Stimulated activated CD8-positive, alpha-beta memory T cell treated with anti-CD3 and anti-CD28 coated beads, Interleukin-4, amount 100 ng/mL, for 1 hour (primary cell): Measurements from ENCODE around the gene HECW1.

Experiments used
- DNase-seq, 2 donors: peaks; one replicate each; pipeline ENCODE4 v3.0.0-alpha.2; 2020; ENCODE audit warnings: low read depth in 2 of 2, low spot score in 1 of 2

Gene HECW1

DNA sequence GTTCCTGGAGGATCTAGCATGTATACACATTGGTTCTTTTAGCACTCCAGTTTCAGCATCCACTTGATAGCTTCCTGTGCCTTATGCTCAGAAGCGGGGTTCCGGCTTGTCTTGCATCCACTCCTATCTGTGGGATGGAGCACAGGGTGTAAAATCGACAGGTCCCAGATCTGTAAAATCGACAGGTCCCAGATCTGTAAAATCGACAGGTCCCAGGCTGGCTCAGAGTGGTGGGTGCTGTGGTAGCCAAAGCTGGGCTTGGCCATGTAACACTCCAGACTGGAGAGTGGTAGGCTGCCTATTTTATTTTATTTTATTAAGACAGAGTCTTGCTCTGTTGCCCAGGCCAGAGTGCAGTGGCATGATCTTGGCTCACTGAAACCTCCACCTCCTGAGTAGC, 30.3 kb downstream of the HECW1 start:
- no peak for DNase-seq

DNA sequence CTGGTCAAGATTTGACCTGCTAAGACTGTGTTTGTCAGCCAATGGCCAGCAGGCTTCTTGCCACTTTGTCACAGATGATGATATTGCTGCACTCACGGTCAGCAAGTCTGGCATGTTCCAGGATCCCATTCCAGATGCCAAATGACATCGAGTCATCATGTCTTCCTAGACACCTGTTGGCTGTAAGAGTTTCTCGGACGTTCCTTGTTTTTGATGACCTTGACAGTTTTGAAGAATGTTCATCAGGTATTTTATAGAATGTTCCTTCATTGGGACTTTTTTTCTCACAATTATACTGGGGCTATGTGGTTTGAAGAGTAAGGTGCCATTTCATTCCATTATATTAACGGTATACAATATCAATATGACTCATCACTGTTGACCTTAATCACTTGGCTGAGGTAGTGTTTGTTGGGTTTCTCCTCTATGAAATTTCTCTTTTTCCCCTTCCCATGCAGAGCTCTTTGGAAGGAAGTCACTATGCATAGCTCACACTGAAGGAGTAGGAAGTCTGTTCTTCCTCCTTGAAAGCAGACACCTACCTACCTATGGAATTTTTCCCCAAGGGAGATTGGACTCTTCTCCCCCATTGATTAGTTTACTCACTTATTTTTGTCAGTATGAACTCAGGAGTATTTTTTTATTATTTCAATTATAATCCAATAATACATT, 31.6 kb downstream of the HECW1 start:
- DNase-seq, result no peak

DNA sequence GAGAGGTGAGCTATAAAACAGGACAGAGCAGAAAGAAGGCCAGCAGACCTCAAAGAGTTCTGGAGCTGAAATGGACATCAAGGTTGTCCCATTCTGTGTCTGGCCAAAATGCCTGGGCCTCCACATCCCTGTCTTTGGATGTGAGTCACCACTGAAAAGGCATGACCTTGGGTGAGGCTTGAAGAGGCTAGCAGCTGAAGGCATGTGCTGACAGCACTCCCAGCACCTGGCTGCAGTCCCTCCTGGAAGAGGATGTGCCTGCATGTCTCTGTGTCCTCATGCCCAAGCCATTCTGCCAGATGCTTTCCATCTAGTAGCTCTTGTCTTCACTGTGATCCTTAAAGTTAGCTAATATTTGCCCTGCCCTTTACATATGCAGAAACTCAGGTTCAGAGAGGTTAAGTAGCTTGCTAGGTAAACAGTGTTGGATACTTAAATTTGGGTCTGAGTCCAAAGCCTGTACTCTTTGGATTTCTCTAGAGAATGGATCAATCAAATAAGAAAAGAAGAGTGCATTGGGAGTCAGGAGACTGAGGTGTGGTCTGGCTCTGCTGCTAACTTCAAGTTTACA, 35.8 kb downstream of the HECW1 start:
- no peak for DNase-seq

DNA sequence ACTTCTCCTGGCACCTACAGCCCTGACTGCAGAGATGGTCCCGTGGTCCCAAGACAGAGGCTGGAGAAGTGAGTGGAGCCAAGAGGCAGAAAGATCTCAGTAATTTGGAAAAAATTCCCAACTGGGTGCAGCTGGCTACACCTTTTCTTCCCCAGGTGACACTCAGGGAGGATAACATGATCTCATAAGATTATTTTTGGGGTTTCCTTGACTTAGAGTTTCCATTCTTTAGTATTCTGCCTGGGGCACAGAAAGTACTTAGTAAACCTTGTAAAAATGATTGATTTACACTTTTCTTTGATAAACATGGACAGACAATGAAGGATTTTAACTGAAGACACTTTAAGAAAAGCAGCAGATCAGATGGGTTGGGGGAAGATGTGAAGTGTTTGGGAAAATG, 38.6 kb downstream of the HECW1 start:
- DNase-seq, result no peak

DNA sequence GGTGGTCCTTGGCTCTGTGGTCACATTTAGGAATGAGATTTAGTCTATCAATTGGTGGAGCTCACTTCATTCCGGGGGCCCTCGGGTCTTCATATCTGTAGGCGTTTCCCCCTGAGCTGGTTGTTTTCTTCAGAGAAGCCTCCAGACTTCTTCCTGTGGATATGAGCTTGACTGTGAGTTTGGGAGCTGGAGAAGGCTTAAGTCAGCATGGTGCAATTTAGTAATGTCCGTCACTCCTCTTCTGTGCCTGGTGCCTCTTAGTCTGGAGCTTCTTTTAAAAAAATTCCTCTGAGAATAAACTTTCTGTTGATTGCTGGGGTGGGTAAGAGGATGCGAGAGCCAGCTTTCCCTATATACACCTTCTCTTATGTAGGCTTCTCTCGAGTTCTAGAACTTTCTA, 40.2 kb downstream of the HECW1 start:
- no peak for DNase-seq

DNA sequence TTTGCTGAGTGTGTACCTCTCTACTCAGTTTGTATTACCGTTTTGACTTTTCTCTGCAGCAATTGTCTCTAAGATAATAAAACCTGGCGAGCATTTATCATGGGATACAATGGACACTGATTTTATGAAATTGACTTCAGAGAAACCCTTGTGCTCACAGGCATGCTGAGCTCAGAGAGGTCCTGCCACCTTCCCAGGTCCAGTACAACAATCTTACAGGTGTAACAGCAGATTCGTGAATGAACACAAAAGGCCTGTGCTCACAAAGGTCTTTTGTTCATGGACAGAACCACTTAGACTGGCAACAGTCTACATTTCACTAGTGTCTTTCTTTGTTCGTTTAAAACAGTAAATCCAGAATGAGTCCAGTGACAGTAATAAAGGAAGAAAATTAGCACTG, 43.2 kb downstream of the HECW1 start:
- DNase-seq, result no peak

DNA sequence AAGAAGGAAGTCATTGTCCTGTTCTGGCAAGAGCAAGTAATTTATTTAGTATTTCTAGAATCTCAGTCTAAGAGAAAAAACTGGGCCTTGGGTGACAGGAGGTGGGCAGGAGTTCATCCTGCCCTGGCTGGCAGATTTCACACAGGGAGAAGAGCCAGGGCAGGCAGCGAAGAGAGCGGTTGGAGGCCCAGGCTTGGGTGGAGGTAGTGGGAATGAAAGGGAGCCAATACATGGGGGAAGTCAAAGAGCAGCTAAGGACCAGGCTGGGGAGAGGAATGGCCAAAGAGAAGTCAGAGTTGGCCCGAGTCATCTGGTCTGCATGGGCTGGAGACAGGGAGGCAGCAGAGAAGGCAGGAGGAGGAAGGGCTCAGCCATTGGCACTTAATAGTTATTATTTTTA, 51.4 kb downstream of the HECW1 start:
- DNase-seq, result no peak

DNA sequence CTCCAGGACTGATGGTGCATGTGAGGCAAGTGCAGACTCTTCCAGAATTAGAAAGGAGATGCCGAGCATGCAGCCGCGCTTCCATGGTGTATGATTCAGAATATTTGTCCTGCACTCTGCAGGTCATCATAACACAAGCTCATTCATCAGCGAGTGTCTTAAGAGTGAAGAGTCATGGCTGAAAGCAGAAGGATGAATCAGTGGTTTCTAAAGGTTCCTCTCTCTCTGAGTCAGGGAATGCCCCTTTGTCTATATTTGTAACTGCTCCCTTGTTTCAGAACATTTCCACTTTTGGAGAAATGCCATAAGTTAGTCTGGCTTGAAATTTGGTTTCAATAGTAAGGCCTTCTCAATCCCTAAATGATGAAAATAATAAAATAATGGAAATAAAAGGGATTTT, 52.3 kb downstream of the HECW1 start:
- DNase-seq, result no peak

DNA sequence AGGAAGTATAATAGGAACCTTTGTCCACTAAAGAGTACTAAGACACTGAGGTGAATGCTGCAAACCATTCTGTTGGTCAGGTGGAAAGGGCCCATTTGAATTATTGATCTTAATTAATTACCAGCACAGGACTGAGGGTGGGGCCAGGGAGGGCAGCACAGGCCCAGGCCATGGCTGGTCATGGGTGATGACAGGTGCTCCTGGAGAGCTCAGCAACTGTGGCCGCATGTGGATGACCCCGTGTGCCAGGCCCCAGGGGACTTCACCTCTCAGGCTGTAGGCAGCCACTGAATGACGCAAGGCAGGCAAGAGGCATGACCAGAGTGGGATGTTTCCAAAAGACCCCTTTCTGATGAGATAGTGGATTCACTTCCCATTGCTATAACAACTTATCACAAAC, 54.2 kb downstream of the HECW1 start:
- DNase-seq, result no peak

DNA sequence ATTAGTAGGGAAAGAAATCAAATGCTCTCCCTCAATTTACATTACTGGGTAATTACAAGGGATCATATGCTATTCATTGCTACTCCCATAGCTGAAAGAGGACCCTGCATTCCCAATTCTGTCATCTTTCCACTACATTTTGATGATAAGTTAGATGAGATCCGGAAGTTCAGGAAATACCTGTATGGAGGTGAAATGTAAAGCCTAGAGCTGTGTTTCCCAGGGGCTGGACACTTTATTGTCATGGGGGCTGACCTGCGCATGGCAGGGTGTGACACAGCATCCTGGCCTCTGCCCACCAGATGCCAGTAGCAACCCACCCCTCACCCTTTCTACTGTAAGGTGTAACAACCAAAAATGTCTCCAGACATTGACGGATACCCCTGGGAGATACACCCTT, 56.6 kb downstream of the HECW1 start:
- DNase-seq, result no peak

DNA sequence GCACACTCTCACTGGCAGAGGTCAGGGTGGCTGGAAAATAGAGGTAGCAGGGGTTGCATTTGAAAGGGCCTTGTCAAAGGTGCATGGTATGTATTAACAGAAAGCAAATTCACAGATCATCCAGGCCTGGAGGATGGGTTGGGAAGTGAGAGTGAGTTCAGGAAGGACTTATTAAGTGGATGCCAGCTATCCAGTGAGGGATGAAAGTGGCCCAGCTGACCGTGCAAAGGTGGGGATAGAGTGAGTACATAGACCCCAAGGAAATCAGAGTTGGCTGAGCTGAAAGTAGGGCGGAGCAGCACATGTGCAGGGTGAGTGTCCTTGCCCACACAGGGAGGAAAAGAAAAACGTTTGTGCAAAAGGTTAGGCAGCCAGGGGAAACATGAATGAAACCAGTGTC, 58.1 kb downstream of the HECW1 start:
- DNase-seq, result no peak

DNA sequence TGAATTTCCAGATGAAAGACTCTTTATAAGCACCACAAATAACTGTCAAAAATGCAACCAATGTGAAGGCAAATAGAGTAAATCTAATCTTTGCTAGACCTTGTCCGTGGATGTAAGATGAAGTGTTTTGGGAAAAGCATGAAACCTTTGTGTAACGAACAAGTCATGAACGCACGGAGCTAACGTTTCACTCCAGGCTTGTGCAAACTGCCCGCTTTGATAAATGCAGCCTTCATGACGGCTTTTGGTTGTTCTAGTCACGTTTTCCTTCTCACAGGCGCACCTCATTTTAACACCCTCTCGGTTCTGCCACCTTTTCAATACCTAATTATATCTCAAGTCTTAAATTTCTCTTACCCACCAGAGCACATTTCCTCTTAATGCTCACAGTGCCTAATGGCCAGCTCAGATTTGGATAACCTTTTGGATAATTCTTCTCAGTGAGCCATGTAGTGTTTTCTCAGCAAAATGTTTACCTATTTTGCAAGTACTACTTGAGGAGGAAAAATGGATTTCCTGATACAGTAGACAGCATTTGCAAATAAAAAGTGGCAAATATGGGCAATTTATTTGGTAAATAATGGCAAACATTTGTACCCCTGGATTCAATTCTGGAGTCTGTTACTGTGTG, 63.2 kb downstream of the HECW1 start:
- DNase-seq, result no peak

DNA sequence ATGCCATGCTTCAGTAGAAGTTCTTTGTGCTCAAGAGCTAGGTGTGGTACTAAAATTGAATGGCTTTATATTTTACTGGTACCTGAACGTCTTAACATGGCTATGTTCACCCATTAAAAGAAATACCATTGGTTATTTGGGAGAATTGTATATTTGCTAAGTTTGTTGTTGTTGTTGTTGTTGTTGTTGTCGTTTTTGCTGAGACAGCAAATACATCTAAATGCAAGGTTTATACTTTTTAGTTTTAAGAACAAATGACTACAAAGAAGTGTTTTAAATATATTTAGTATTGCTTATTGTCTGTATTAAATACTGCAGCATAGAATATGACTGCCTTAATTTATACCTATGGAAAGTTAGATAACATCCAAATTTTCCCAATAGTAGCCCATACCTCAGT, 66.9 kb downstream of the HECW1 start:
- DNase-seq, result no peak

DNA sequence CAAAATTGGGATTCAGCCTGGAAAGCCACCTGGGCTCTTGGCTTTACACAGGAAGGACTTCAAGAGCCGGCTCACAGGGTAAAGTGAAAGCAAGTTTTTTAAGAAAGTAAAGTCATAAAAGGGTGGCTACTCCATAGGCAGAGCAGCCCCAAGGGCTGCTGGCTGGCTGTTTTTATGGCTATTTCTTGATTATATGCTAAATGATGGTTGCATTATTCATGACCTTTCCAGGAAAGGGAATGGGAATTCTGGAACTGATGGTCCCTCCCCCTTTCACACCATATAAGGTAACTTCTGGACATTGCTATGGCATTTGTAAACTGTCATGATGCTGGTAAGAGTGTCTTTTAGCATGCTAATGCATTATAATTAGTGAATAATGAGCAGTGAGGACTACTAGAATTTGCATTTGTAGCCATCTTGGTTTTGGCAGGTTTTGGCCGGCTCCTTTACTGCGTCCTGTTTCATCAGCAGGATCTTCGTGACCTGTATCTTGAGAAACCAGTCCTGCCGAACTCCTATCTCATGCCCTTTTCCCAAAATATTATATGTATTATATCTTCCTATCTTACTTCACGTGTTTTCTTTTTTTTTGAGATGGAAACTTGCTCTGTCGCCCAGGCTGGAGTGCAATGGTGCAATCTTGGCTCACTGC, 80.5 kb downstream of the HECW1 start:
- no peak for DNase-seq

DNA sequence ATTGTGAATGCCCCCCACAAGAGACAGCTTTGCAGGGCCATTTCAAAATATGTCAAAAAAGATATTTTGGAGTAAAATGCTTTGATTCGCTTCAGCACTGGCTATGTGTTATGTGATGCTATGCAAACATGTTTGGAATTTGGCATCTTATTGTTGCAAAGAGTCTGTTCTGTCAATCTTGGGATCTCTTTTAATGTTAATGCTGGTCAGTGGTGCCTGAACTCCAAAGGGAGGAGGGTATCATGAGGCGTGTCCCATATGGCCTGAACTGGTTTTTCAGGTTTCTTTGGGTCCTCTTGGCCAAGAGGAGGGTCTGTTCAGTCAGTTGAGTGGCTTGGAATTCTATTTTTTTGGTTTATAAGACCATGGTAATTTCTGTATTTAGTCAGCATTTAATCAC, 81.4 kb downstream of the HECW1 start:
- no peak for DNase-seq

DNA sequence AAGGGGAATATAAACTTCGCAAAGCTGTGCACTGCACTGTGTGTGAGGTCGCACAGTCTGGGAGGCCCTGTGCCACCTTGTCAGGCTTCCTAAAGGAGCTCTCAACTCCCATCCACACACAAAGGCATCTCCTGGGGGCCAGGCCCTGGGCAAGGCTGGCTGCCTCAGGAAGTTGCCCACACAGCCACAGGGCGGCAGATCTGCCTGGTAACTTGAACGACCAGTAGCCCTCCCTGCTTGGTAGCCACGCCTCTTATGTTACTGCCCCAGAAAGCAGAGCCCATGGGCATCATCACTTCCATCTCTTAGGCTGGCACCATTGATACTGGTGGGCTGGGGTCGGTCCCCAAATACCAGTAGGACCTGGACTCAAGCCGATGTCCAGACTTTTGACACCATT, 82.8 kb downstream of the HECW1 start:
- no peak for DNase-seq

DNA sequence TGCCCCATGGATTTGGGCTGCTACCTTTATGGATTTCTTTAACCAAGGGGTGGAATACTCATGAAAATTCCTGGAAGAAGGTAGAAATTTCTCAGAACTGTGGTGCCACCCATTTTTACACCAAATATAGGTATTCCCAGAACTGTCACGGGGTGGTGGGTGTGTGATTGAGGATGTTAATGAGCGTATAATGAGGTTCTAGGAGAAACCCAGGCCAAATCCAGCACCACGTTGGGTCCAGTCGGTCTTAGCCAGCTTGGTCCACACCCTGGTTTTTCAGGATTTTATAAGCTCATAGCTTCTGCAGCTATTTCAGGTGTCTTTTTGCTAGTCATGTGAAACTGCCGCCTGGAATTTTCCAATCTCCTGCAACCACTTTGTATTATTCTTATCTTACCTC, 83.3 kb downstream of the HECW1 start:
- no peak for DNase-seq

DNA sequence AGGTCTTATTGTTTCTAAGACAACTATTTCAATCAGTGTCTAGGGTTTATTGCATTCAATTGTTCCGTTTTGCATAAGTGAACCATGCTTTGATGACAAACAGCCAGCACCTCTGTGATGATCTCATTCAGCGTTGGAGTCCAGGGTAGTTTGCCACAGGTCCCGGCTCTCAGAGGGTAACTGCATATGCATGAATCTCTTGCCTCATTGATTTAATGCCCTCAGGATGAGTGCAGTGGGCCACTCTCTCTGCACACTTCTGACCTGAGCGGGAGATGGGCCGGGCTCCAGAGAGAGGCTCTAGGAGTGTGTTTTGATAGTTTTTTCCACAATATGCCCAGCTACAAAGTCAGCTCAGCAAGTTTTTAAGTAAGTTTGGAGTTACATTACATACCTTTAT, 83.9 kb downstream of the HECW1 start:
- DNase-seq, result no peak

DNA sequence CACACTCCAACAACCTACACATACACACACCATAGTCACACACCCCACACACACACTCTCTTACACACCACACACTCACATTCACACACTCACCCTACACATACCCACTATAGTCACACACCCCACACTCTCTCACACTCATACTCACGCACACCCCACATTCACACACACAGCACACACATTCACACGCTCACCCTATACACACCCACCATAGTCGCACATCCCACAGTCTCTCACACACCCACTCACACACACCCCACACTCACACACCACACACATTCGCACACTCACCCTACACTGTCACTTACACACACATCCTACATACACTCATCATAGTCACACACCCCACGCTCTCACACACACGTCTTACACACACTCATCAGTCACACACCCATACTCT, 85.6 kb downstream of the HECW1 start:
- no peak for DNase-seq

DNA sequence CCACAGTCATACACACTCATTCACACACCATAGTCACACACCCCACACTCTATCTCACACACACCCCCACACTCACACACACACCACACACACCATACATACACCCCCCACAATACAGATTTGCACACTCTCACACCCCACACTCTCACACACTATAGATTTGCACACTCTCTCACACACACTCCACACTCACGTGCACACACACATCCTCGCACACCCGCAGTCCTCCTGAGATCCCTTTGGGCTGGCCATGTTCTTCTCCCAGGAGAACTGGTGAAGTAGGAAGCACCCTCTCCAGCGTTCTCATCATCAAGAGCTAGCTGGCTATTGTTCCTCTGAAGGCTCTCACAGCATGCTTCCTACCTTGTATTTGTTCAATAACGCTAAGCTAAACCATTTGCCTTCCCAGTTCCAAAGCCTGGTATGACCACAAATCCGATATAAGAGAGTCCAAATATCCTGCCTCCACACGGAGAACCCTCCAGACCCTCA, 86.2 kb downstream of the HECW1 start:
- no peak for DNase-seq

DNA sequence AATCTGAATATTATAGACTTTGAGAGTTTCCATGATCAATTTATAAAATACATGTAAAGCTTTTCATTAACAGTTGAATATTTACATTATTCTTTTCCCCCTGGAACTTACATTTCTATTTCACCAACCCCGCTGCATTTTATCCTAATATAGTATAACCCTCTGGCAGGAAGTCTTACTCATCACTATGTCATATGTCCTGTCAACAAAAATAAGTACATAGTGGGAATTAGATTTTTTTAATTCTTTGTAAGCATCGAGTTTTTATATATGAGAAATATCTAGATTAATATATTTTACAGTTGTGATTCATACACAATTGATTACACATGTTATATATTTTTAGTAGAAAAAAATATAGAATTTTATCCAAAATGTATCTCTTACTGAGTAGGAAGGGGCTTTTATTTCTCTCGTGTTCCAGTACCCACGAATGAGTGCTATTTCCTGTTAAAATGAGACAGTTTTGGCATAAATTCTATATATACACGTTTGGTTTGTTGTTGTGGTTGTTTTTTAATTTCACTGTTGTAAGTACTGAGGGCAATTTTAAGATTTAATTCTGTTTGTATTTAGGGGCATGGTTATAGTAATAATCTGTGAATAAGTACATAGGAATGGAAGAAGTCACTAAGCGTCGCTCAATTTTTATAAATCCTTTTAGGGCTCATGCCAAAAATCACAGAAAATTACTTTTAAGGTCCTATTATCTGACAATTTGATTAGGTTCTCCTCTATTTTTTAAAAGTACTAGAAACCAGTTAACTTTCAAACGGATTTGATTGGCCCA, 87.1 kb downstream of the HECW1 start:
- DNase-seq, result no peak

DNA sequence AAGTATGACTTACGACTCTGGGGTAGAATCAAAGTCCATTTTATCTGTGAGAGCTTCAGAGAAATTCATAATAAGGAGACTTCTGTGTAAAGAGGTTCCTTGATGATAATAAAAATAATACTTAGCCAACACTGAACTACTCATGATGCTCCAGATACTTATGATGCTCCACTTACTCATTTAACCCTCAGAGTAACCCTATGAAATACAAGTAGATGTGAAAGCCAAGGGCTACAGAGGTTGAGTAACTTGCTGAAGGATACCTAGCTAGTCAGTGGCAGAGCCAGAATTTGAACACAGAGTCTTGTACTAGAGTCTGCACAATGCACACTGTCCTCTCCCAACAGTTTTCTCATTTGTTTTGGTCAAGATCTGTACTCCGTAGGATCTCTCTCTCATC, 89.5 kb downstream of the HECW1 start:
- DNase-seq, result no peak
